DOHH2 (cell line): Measurements from ENCODE around the gene CMTM4.
A peak's percentile ranks its signal among the peaks of the same experiment; 100 is the strongest.

Experiments
- CTCF ChIP-seq: fragments of 200-600 bp; sonication (generic); IDR thresholded peaks from one replicate; pipeline ENCODE4 v1.5.1; 2014; ENCODE audit warnings: antibody characterized with exemption, mild to moderate bottlenecking, low read depth, low read length; ENCODE audit not compliant: poor library complexity, severe bottlenecking
- EZH2phosphoT487 ChIP-seq: fragments of 200-600 bp; sonication (generic); IDR thresholded peaks from 2 replicates; pipeline ENCODE4 v1.6.1; 2017; ENCODE audit warnings: borderline replicate concordance, mild to moderate bottlenecking, antibody characterized with exemption, low read length, moderate library complexity, mixed read lengths

DNA sequence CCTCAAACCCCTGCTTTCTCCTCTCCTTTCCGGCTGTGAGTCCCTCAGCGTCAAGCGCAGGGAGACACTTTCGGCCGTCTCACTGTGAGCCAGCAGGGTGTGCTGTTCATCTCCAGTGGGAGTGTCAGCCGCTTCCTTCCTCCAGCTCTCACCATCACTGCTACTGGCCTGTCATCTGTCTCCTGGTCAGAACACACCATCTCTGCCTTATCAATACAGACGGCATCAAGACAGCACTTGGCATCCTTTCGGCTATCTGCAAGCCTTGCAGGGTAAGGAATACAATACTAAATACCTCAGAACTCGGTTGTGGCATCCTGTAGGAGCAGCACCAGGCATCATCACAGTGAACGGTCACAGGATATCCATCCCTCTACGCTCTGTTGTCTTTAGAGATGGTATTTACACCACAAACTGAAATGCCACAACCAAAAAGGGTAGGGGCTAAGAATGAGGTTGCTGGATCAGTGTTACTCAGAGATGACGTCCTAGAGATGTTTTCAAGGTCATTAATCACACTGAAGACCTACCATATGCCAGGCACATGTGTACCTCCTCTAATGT is 20.7 kb upstream of the CMTM4 start:
- TF ChIP-seq CTCF: peak; percentile 45
- no peak for TF ChIP-seq EZH2phosphoT487
